Adrenal gland (tissue), 12 donors: Measurements from ENCODE around the gene MCTP1. TPM values are rescaled to one million over a fixed set of nuclear protein-coding genes. Genes with fewer than 3 reads are reported as not detected.

ENCODE experiments used
- DNase-seq, 7 donors: peaks; one replicate each; pipeline ENCODE4 v3.0.0-alpha.2; 2019 to 2020
- H3K27ac ChIP-seq, 5 donors: fragments of 200-600 bp; sonication (generic) in 4 of 5; 1 replicate in 3 of 5; 2 replicates in 2 of 5; pipeline versions ENCODE4 v1.5.1 to v1.8.0; 2016 to 2020; ENCODE audit warnings: mild to moderate bottlenecking in 1 of 5
- H3K27me3 ChIP-seq: fragments of 200-600 bp; 2 replicates; pipeline ENCODE4 v1.8.0; 2021
- H3K36me3 ChIP-seq, 2 donors: fragments of 200-600 bp; replicated peaks in 1 of 2; 1 replicate in 1 of 2; 2 replicates in 1 of 2; pipeline versions ENCODE4 v1.5.1 to v1.8.0; 2018 to 2022
- H3K4me1 ChIP-seq, 2 donors: fragments of 200-600 bp; replicated peaks in 1 of 2; 1 replicate in 1 of 2; 2 replicates in 1 of 2; pipeline versions ENCODE4 v1.5.1 to v1.8.0; 2018 to 2021
- H3K4me3 ChIP-seq, 4 donors: fragments of 200-600 bp; sonication (generic) in 3 of 4; one replicate each; pipeline ENCODE4 v1.5.1; 2016 to 2018
- H3K9me3 ChIP-seq, 3 donors: fragments of 200-600 bp; sonication (generic) in 1 of 3; replicated peaks in 1 of 3; 1 replicate in 2 of 3; 2 replicates in 1 of 3; pipeline versions ENCODE4 v1.5.1 to v1.8.0; 2016 to 2021
- CTCF ChIP-seq, 6 experiments: fragments of 450-650 bp in 4 of 6; fragments of 200-600 bp in 2 of 6; sonication (generic) in 1 of 6; IDR thresholded peaks; 1 replicate in 5 of 6; 2 replicates in 1 of 6; pipeline versions ENCODE4 v1.5.1 to v1.8.0; 2016 to 2021; ENCODE audit warnings: antibody characterized with exemption in 6 of 6, mild to moderate bottlenecking in 2 of 6, moderate library complexity in 1 of 6
- POLR2A ChIP-seq, 2 donors: fragments of 450-650 bp; IDR thresholded peaks; one replicate each; pipeline ENCODE4 v1.6.1; 2017; ENCODE audit warnings: antibody characterized with exemption in 2 of 2, mild to moderate bottlenecking in 2 of 2, moderate library complexity in 1 of 2
- WGBS, 4 donors: extraction: QIAGEN DNeasy Blood & Tissue Kit in 2 of 4; methylation state at CpG; one replicate each; pipeline versions ENCODE4 v1.1.5 to v1.1.7; 2013 to 2017; 5-methylcytosine and 5-hydroxymethylcytosine counted together
- intact Hi-C, 2 donors: fragments of 100-400 bp; cut with DNase I; formaldehyde crosslinking; loops; one replicate each; pipeline versions ENCODE4 v1.14.1 to v1.15.0; 2022 to 2023
- polyA plus RNA-seq, 3 donors: library from polyadenylated mRNA; stranded (reverse); fragments of 200-250 nt in 2 of 3; fragments of 350-450 nt in 1 of 3; fragmentation: Illumina TruSeq in 1 of 3; extraction: RNeasy Lipid Tissue Mini Kit (QIAGEN cat#74804) in 1 of 3; gene quantifications; one replicate each; pipeline ENCODE4 v1.2.3, GENCODE V29; 2013 to 2014
- total RNA-seq, 9 donors: library from RNA; depleted of rRNA in 4 of 9; stranded (reverse); fragments of >200 nt in 4 of 9; fragments of 120-200 nt in 1 of 9; fragmentation: NEBNext Ultra II Directional in 1 of 9; extraction: Animal tissue kit (Norgen Biotek cat#: 25700) in 1 of 9; gene quantifications; one replicate each; pipeline versions ENCODE4 v1.1.0 to v1.2.4, GENCODE V29; 2013 to 2023
- donor health status: healthy with polysubstance abuse.
- donor health status: Bipolar disorder and iron deficiency.
- donor health status: DM: yes; HTN: yes; CAD: no.
- donor health status: DM: no; HTN: no; CAD: no.
- donor health status: DM: no; HTN: no; CAD: no.
- donor health status: DM: yes; HTN: yes; CAD: no.

MCTP1 gene
- total and polyA plus RNA-seq, 12 donors, result 1.2 to 20.1 (median 5.1) TPM

DNA sequence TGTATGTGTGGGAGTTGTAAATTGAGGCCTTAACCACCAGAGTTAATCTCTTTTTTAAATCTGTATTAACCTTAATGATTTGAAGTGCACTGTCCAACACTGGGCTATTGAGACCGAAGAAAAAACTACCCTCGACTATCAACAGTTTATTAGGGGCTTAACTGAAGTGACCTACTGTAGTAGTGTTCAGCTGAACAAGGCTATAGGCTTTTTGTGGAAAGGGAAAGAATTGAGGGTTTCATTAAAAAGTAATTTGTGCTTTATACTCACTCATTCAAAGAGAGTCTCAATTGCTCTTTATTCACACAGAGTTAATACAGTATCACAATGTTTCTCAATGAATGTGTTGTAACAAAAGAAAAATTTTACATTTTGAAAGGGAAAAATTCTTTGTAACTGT lies 399.0 kb downstream of the MCTP1 start:
- H3K36me3 ChIP-seq, result no peaks in the 10 kb centered on the region
- no peak overlapping the region for H3K27ac ChIP-seq
- intact Hi-C loops, result no loop called here
- no peaks in the 10 kb centered on the region for H3K4me1 ChIP-seq
- no peaks in the 10 kb centered on the region for H3K9me3 ChIP-seq
- WGBS, 4 donors, result 76 to 82% (median 81%) methylated on average over 2 of the region's 2 CpGs
- no peak overlapping the region for H3K4me3 ChIP-seq
- TF ChIP-seq POLR2A (IDR thresholded peaks at IDR 0.05) (no peak), CTCF (IDR thresholded peaks at IDR 0.05) (no peak)
- H3K27me3 ChIP-seq, result no peaks in the 10 kb centered on the region
- DNase-seq, result no peak

GRCh38 chr5:94884311-94884710 lies 400.6 kb downstream of the MCTP1 start:
- no peak for DNase-seq
- Histone ChIP-seq H3K36me3 (no peaks in the 10 kb centered on the region), H3K4me1 (no peaks in the 10 kb centered on the region), H3K27me3 (no peaks in the 10 kb centered on the region), H3K9me3 (no peaks in the 10 kb centered on the region), H3K27ac (no peak overlapping the region), H3K4me3 (no peak overlapping the region)
- intact Hi-C loops, result no loop called here
- WGBS, 4 donors, result 36 to 46% (median 41%) methylated on average over 9 of the region's 9 CpGs
- no peak for TF ChIP-seq CTCF (IDR thresholded peaks at IDR 0.05)
- TF ChIP-seq POLR2A (IDR thresholded peaks at IDR 0.05), result no peak

- Histone ChIP-seq H3K9me3 (peaks cover 0 to 8% (median 0%) of the 10 kb centered on the region in 3 donors), H3K4me3 (no peak overlapping the region), H3K4me1 (no peaks in the 10 kb centered on the region), H3K27ac (no peak overlapping the region), H3K27me3 (no peaks in the 10 kb centered on the region), H3K36me3 (no peaks in the 10 kb centered on the region)
- intact Hi-C loops, result no loop called here
- WGBS, 4 donors, result 77 to 84% (median 82%) methylated on average over 4 of the region's 4 CpGs
- no peak for TF ChIP-seq CTCF (IDR thresholded peaks at IDR 0.05)
- TF ChIP-seq POLR2A (IDR thresholded peaks at IDR 0.05), result no peak
- no peak for DNase-seq
Measured at GRCh38 chr5:94872526-94872925, 412.4 kb downstream of the MCTP1 start.

GRCh38 chr5:94870511-94871183 lies 414.2 kb downstream of the MCTP1 start:
- 74 to 79% (median 76%) methylated on average over 13 of the region's 13 CpGs for WGBS, 4 donors
- intact Hi-C loops, result no loop called here

More at GRCh38 chr5:94870511-94871183, 414.2 kb downstream of the MCTP1 start:
- Histone ChIP-seq H3K4me1 (no peaks in the 10 kb centered on the region), H3K27me3 (no peaks in the 10 kb centered on the region), H3K4me3 (no peak overlapping the region), H3K36me3 (no peaks in the 10 kb centered on the region), H3K9me3 (peaks cover 0 to 8% (median 0%) of the 10 kb centered on the region in 3 donors), H3K27ac (no peak overlapping the region)
- DNase-seq, result no peak
- TF ChIP-seq CTCF (IDR thresholded peaks at IDR 0.05), result no peak
